Astrocyte (in vitro differentiated cells and primary cell): ENCODE measurements around the gene ENO2. TPM values are rescaled to one million over a fixed set of nuclear protein-coding genes. Genes with fewer than 3 reads are reported as not detected.

Experiments used
- DNase-seq: peaks from one replicate; pipeline ENCODE4 v3.0.0-alpha.2; 2010; ENCODE audit warnings: low read depth
- FAIRE-seq: peaks from 2 replicates; lab custom pipeline; 2011; peaks lifted over from hg19 to GRCh38; lab: Jason Lieb, UNC
- H2AFZ ChIP-seq: 2 replicates; pipeline ENCODE4 v1.6.0; 2012; ENCODE audit warnings: low read depth, low read length, inconsistent platforms
- H3K27ac ChIP-seq: 2 replicates; pipeline ENCODE4 v1.5.1; 2011; ENCODE audit warnings: low read depth, low read length, inconsistent platforms
- H3K27me3 ChIP-seq: 2 replicates; pipeline ENCODE4 v1.6.0; 2011; ENCODE audit warnings: low read length, inconsistent platforms; ENCODE audit not compliant: insufficient read depth
- H3K36me3 ChIP-seq: 2 replicates; pipeline ENCODE4 v1.5.1; 2011; ENCODE audit warnings: low read length, inconsistent platforms; ENCODE audit not compliant: insufficient read depth
- H3K4me1 ChIP-seq: 2 replicates; pipeline ENCODE4 v1.5.1; 2011; ENCODE audit warnings: low read length, inconsistent platforms; ENCODE audit not compliant: insufficient read depth
- H3K4me2 ChIP-seq: 2 replicates; pipeline ENCODE4 v1.6.0; 2012; ENCODE audit warnings: low read length, inconsistent platforms
- H3K4me3 ChIP-seq: 2 replicates; pipeline ENCODE4 v1.5.1; 2011; ENCODE audit warnings: low read depth, mild to moderate bottlenecking, low read length, inconsistent platforms; ENCODE audit not compliant: insufficient read depth
- H3K79me2 ChIP-seq: 2 replicates; pipeline ENCODE4 v1.6.0; 2012; ENCODE audit warnings: mild to moderate bottlenecking, low read length, inconsistent platforms; ENCODE audit not compliant: insufficient read depth
- H3K9ac ChIP-seq: 2 replicates; pipeline ENCODE4 v1.6.0; 2012; ENCODE audit warnings: mild to moderate bottlenecking, low read length, inconsistent platforms
- H3K9me3 ChIP-seq: 2 replicates; pipeline ENCODE4 v1.5.1; 2012; ENCODE audit warnings: low read depth, mild to moderate bottlenecking, low read length, inconsistent platforms; ENCODE audit not compliant: insufficient read depth
- H4K20me1 ChIP-seq: 2 replicates; pipeline ENCODE4 v1.6.0; 2012; ENCODE audit warnings: low read length, inconsistent platforms; ENCODE audit not compliant: insufficient read depth
- H3K27ac Mint-ChIP-seq: one replicate; pipeline ENCODE4 v1.8.0; 2021; ENCODE audit warnings: mild to moderate bottlenecking, mixed read lengths; ENCODE audit not compliant: unreplicated experiment
- H3K27me3 Mint-ChIP-seq: one replicate; pipeline ENCODE4 v1.8.0; 2021; ENCODE audit warnings: low read depth, mixed read lengths; ENCODE audit not compliant: unreplicated experiment
- H3K36me3 Mint-ChIP-seq: one replicate; pipeline ENCODE4 v1.8.0; 2021; ENCODE audit warnings: low read depth, mixed read lengths; ENCODE audit not compliant: unreplicated experiment
- H3K4me1 Mint-ChIP-seq: one replicate; pipeline ENCODE4 v1.8.0; 2021; ENCODE audit warnings: low read depth, mixed read lengths; ENCODE audit not compliant: unreplicated experiment
- H3K4me3 Mint-ChIP-seq: one replicate; pipeline ENCODE4 v1.8.0; 2021; ENCODE audit warnings: mild to moderate bottlenecking, moderate library complexity, mixed read lengths; ENCODE audit not compliant: unreplicated experiment
- H3K9me3 Mint-ChIP-seq: one replicate; pipeline ENCODE4 v1.8.0; 2021; ENCODE audit warnings: mild to moderate bottlenecking, mixed read lengths; ENCODE audit not compliant: unreplicated experiment
- EZH2 ChIP-seq: IDR thresholded peaks from 2 replicates; pipeline ENCODE4 v1.6.1; 2012; ENCODE audit warnings: mild to moderate bottlenecking, low read length, inconsistent platforms; ENCODE audit not compliant: insufficient read depth
- total RNA-seq: library from RNA; stranded (reverse); gene quantifications from 2 replicates; pipeline ENCODE4 v1.2.1, GENCODE V29; 2021
- TF ChIP-seq, protein P1 (sequence below): IDR thresholded peaks from 2 replicates; pipeline ENCODE4 v1.5.1; 2011; ENCODE audit warnings: low read depth, mild to moderate bottlenecking, inconsistent platforms, low read length, moderate library complexity; ENCODE audit not compliant: insufficient read depth

ENO2 gene
- total RNA-seq, 1 donor from 2014 or later = 46.4 TPM

DNA sequence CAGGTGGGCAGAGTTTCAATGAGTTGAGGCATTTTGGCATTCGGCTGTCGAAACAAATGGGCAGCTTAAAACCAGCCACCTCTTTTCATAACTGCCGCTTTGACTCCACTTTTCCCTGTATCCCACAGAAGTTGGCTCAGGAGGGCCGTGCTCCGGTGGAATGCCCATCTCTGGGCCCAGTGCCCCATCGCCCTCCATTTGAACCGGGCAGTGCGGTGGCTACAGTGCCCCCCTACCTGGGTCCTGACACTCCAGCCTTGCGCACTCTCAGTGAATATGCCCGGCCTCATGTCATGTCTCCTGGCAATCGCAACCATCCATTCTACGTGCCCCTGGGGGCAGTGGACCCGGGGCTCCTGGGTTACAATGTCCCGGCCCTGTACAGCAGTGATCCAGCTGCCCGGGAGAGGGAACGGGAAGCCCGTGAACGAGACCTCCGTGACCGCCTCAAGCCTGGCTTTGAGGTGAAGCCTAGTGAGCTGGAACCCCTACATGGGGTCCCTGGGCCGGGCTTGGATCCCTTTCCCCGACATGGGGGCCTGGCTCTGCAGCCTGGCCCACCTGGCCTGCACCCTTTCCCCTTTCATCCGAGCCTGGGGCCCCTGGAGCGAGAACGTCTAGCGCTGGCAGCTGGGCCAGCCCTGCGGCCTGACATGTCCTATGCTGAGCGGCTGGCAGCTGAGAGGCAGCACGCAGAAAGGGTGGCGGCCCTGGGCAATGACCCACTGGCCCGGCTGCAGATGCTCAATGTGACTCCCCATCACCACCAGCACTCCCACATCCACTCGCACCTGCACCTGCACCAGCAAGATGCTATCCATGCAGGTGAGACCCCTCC, 24.2 kb downstream of the ENO2 start:
- Histone ChIP-seq H3K9me3 (no peaks in the 10 kb centered on the region), H4K20me1 (peaks cover 30% of the 10 kb centered on the region), H3K79me2 (peaks cover 23% of the 10 kb centered on the region), H3K4me1 (peaks cover 39% of the 10 kb centered on the region), H3K36me3 (peaks cover 24% of the 10 kb centered on the region), H2AFZ (no peak overlapping the region), H3K27me3 (no peaks in the 10 kb centered on the region), H3K27ac (peak overlapping the region; percentile 31), H3K4me2 (peak overlapping the region; percentile 93), H3K9ac (peak overlapping the region; percentile 91), H3K4me3 (no peak overlapping the region)
- Mint-ChIP-seq H3K27me3 (no peaks in the 10 kb centered on the region), H3K4me3 (peak overlapping the region; percentile 66), H3K9me3 (peaks cover 3% of the 10 kb centered on the region), H3K4me1 (peaks cover 24% of the 10 kb centered on the region), H3K27ac (peak overlapping the region; percentile 82), H3K36me3 (peaks cover 18% of the 10 kb centered on the region)
- DNase-seq (no peak), FAIRE-seq (no peak)
- TF ChIP-seq, protein P1, sequence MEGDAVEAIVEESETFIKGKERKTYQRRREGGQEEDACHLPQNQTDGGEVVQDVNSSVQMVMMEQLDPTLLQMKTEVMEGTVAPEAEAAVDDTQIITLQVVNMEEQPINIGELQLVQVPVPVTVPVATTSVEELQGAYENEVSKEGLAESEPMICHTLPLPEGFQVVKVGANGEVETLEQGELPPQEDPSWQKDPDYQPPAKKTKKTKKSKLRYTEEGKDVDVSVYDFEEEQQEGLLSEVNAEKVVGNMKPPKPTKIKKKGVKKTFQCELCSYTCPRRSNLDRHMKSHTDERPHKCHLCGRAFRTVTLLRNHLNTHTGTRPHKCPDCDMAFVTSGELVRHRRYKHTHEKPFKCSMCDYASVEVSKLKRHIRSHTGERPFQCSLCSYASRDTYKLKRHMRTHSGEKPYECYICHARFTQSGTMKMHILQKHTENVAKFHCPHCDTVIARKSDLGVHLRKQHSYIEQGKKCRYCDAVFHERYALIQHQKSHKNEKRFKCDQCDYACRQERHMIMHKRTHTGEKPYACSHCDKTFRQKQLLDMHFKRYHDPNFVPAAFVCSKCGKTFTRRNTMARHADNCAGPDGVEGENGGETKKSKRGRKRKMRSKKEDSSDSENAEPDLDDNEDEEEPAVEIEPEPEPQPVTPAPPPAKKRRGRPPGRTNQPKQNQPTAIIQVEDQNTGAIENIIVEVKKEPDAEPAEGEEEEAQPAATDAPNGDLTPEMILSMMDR = no peak
- peak; percentile 33 for TF ChIP-seq EZH2

DNA sequence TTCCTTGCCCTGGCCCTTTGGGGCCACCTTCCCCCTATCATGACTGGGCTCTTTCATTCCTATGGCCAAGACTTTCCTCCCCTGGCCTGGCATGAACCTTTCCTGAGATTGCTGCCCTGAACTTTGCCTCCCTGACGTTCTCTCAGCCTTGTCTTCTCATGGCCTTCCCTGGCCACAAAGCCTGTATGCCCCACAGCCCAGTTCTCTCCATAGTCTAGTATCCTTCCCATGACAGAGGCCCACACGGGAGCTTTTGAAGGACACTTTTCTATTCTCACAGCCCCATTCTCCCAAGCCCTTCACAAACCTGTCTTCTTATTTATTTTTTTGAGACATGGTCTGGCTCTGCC, 24.8 kb downstream of the ENO2 start:
- peaks cover 3% of the 10 kb centered on the region for H3K9me3 Mint-ChIP-seq

More for the DNA sequence above, 24.8 kb downstream of the ENO2 start:
- Histone ChIP-seq H3K4me1 (peaks cover 33% of the 10 kb centered on the region), H4K20me1 (peaks cover 24% of the 10 kb centered on the region), H3K36me3 (peaks cover 22% of the 10 kb centered on the region), H3K79me2 (peaks cover 17% of the 10 kb centered on the region), H3K27me3 (no peaks in the 10 kb centered on the region), H3K4me3 (no peak overlapping the region), H3K27ac (no peak overlapping the region), H3K9me3 (no peaks in the 10 kb centered on the region), H3K9ac (peak overlapping the region; percentile 19), H3K4me2 (no peak overlapping the region), H2AFZ (no peak overlapping the region)
- Mint-ChIP-seq H3K36me3 (peaks cover 13% of the 10 kb centered on the region), H3K27me3 (no peaks in the 10 kb centered on the region), H3K4me1 (peaks cover 19% of the 10 kb centered on the region), H3K27ac (peak overlapping the region; percentile 82), H3K4me3 (peak overlapping the region; percentile 64)
- FAIRE-seq (no peak), DNase-seq (no peak)
- TF ChIP-seq EZH2 = no peak
- TF ChIP-seq, protein P1 = no peak
